Hepatocyte (in vitro differentiated cells): ENCODE results near the gene SCRN2. TPM values are rescaled to one million over a fixed set of nuclear protein-coding genes. Genes with fewer than 3 reads are reported as not detected.

ENCODE experiments used
- DNase-seq: peaks from one replicate; pipeline ENCODE4 v3.0.0-alpha.2; 2016; ENCODE audit warnings: low spot score
- H2AFZ ChIP-seq: fragments of 200-600 bp; sonication (generic); 2 replicates; pipeline ENCODE4 v1.6.0; 2016; ENCODE audit warnings: antibody characterized with exemption, mild to moderate bottlenecking
- H3K27ac ChIP-seq: fragments of 200-600 bp; sonication (generic); 2 replicates; pipeline ENCODE4 v1.5.1; 2016; ENCODE audit warnings: mild to moderate bottlenecking
- H3K27me3 ChIP-seq: fragments of 200-600 bp; sonication (generic); 2 replicates; pipeline ENCODE4 v1.6.1; 2016
- H3K36me3 ChIP-seq: fragments of 200-600 bp; sonication (generic); replicated peaks from 2 replicates; pipeline ENCODE4 v1.5.1; 2016; ENCODE audit warnings: low read depth; ENCODE audit not compliant: insufficient read depth
- H3K4me1 ChIP-seq: fragments of 200-600 bp; sonication (generic); 2 replicates; pipeline ENCODE4 v1.5.1; 2016; ENCODE audit warnings: mild to moderate bottlenecking, moderate library complexity; ENCODE audit not compliant: insufficient read depth
- H3K4me2 ChIP-seq: fragments of 200-600 bp; sonication (generic); 2 replicates; pipeline ENCODE4 v1.6.0; 2016
- H3K4me3 ChIP-seq: fragments of 200-600 bp; sonication (generic); 2 replicates; pipeline ENCODE4 v1.5.1; 2016; ENCODE audit warnings: mild to moderate bottlenecking
- H3K79me2 ChIP-seq: fragments of 200-600 bp; sonication (generic); 2 replicates; pipeline ENCODE4 v1.6.0; 2017; ENCODE audit warnings: mild to moderate bottlenecking
- H3K9me2 ChIP-seq: fragments of 200-600 bp; sonication (generic); replicated peaks from 2 replicates; pipeline ENCODE4 v1.6.0; 2017; ENCODE audit warnings: mild to moderate bottlenecking; ENCODE audit not compliant: insufficient read depth
- H3K9me3 ChIP-seq: fragments of 200-600 bp; sonication (generic); 2 replicates; pipeline ENCODE4 v1.5.1; 2016; ENCODE audit warnings: low read depth, mild to moderate bottlenecking
- H4K20me1 ChIP-seq: fragments of 200-600 bp; sonication (generic); 2 replicates; pipeline ENCODE4 v1.6.0; 2016; ENCODE audit warnings: mild to moderate bottlenecking; ENCODE audit not compliant: insufficient read depth, poor library complexity, severe bottlenecking
- CTCF ChIP-seq: fragments of 200-600 bp; sonication (generic); IDR thresholded peaks from 2 replicates; pipeline ENCODE4 v1.5.1; 2016; ENCODE audit warnings: antibody characterized with exemption, mild to moderate bottlenecking; ENCODE audit not compliant: poor library complexity
- EZH2 ChIP-seq: fragments of 200-600 bp; sonication (generic); IDR thresholded peaks from 2 replicates; pipeline ENCODE4 v1.6.1; 2016; ENCODE audit warnings: antibody characterized with exemption, mild to moderate bottlenecking, borderline replicate concordance
- EZH2phosphoT487 ChIP-seq: fragments of 200-600 bp; sonication (generic); IDR thresholded peaks from one replicate; pipeline ENCODE4 v1.6.1; 2018; ENCODE audit warnings: antibody characterized with exemption, mild to moderate bottlenecking, low read depth, moderate library complexity; ENCODE audit not compliant: unreplicated experiment, severe bottlenecking
- WGBS: methylation state at CpG from one replicate; pipeline ENCODE4 v1.1.6; 2016; ENCODE audit warnings: low lambda C conversion rate; ENCODE audit errors: missing lambda C conversion rate; 5-methylcytosine and 5-hydroxymethylcytosine counted together
- polyA plus RNA-seq: library from polyadenylated mRNA; unstranded; fragments of >200 nt; fragmentation: Nextera tagmentation; extraction: Ambion mirVana; gene quantifications from 2 replicates; pipeline ENCODE4 v1.2.1, GENCODE V29; 2016
- total RNA-seq: library from RNA; depleted of rRNA; stranded (reverse); fragments of >200 nt; gene quantifications from 2 replicates; pipeline ENCODE4 v1.2.3, GENCODE V29; 2014

SCRN2 gene
- total and polyA plus RNA-seq, 2 experiments from 2014 or later = 35.3 to 59.8 TPM

- H3K4me2 ChIP-seq = no peak overlapping the region
- 62% methylated on average over 2 of the region's 2 CpGs for WGBS
These were observed 38.0 kb upstream of the SCRN2 start for GRCh38 chr17:47879028-47879585.

GRCh38 chr17:47878203-47879027 is 37.3 kb upstream of the SCRN2 start:
- 52% methylated on average over 10 of the region's 10 CpGs for WGBS
- H3K9me2 ChIP-seq = no peaks in the 10 kb centered on the region

More at GRCh38 chr17:47879028-47879585, 38.0 kb upstream of the SCRN2 start:
- TF ChIP-seq EZH2phosphoT487 (no peak), CTCF (no peak), EZH2 (no peak)
- Histone ChIP-seq H3K9me3 (no peaks in the 10 kb centered on the region), H3K79me2 (no peaks in the 10 kb centered on the region), H2AFZ (no peak overlapping the region), H3K4me3 (no peak overlapping the region), H3K9me2 (no peaks in the 10 kb centered on the region), H3K4me1 (peaks cover 30% of the 10 kb centered on the region), H3K27ac (no peak overlapping the region), H3K27me3 (no peaks in the 10 kb centered on the region), H4K20me1 (no peaks in the 10 kb centered on the region), H3K36me3 (no peaks in the 10 kb centered on the region)
- DNase-seq = no peak

GRCh38 chr17:47877368-47878034 is 36.4 kb upstream of the SCRN2 start:
- Histone ChIP-seq H3K79me2 (no peaks in the 10 kb centered on the region), H3K4me1 (peaks cover 22% of the 10 kb centered on the region), H3K9me3 (no peaks in the 10 kb centered on the region), H3K4me3 (no peak overlapping the region), H3K27ac (no peak overlapping the region), H2AFZ (no peak overlapping the region), H3K9me2 (no peaks in the 10 kb centered on the region), H3K36me3 (no peaks in the 10 kb centered on the region), H3K4me2 (no peak overlapping the region), H4K20me1 (no peaks in the 10 kb centered on the region), H3K27me3 (peaks cover 15% of the 10 kb centered on the region)
- no peak for TF ChIP-seq EZH2
- no peak for TF ChIP-seq CTCF
- TF ChIP-seq EZH2phosphoT487 = no peak
- DNase-seq = no peak
- WGBS = 47% methylated on average over 9 of the region's 9 CpGs

More at GRCh38 chr17:47878203-47879027, 37.3 kb upstream of the SCRN2 start:
- DNase-seq = no peak
- no peak overlapping the region for H3K27ac ChIP-seq
- H3K27me3 ChIP-seq = peaks cover 6% of the 10 kb centered on the region
- H4K20me1 ChIP-seq = no peaks in the 10 kb centered on the region
- H2AFZ ChIP-seq = no peak overlapping the region
- no peak overlapping the region for H3K4me2 ChIP-seq
- no peaks in the 10 kb centered on the region for H3K79me2 ChIP-seq
- TF ChIP-seq EZH2phosphoT487 = no peak
- TF ChIP-seq CTCF = no peak
- no peak for TF ChIP-seq EZH2
- no peak overlapping the region for H3K4me3 ChIP-seq
- H3K9me3 ChIP-seq = no peaks in the 10 kb centered on the region
- H3K4me1 ChIP-seq = peaks cover 23% of the 10 kb centered on the region
- no peaks in the 10 kb centered on the region for H3K36me3 ChIP-seq
